Epithelial cell of esophagus (primary cell): Measurements from ENCODE around the gene KCNH6.

Source experiments
- DNase-seq: peaks from one replicate; pipeline ENCODE4 v3.0.0; 2010; ENCODE audit warnings: low read depth
- H3K4me3 ChIP-seq: 2 replicates; pipeline ENCODE4 v1.5.1; 2011; ENCODE audit warnings: mild to moderate bottlenecking, low read length, control low read depth
- TF ChIP-seq, protein P1 (sequence below): IDR thresholded peaks from 2 replicates; pipeline ENCODE4 v1.5.1; 2011; ENCODE audit warnings: low read depth, mild to moderate bottlenecking, low read length, control low read depth, inconsistent platforms; ENCODE audit not compliant: insufficient read depth; ENCODE audit errors: missing control alignments

Gene KCNH6

DNA sequence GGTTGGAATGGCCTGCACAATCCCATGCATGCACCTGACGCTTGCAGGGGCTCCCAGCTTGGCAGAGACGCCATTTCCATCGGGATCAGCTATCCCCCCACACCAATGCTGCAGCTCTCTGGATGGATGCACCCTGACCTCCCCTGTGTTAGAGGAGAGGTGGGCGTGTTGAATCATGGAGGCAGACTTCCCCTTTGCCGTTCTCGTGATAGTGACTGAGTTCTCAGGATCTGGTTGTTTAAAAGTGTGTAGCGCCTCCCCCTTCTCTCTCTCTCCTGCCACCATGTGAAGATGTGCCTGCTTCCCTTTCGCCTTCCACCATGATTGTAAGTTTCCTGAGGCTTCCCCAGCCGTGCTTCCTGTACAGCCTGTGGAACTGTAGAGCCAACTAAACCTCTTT is 17.8 kb upstream of the KCNH6 start:
- TF ChIP-seq, protein P1, sequence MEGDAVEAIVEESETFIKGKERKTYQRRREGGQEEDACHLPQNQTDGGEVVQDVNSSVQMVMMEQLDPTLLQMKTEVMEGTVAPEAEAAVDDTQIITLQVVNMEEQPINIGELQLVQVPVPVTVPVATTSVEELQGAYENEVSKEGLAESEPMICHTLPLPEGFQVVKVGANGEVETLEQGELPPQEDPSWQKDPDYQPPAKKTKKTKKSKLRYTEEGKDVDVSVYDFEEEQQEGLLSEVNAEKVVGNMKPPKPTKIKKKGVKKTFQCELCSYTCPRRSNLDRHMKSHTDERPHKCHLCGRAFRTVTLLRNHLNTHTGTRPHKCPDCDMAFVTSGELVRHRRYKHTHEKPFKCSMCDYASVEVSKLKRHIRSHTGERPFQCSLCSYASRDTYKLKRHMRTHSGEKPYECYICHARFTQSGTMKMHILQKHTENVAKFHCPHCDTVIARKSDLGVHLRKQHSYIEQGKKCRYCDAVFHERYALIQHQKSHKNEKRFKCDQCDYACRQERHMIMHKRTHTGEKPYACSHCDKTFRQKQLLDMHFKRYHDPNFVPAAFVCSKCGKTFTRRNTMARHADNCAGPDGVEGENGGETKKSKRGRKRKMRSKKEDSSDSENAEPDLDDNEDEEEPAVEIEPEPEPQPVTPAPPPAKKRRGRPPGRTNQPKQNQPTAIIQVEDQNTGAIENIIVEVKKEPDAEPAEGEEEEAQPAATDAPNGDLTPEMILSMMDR = no peak
- DNase-seq = no peak
- H3K4me3 ChIP-seq = no peak overlapping the region

DNA sequence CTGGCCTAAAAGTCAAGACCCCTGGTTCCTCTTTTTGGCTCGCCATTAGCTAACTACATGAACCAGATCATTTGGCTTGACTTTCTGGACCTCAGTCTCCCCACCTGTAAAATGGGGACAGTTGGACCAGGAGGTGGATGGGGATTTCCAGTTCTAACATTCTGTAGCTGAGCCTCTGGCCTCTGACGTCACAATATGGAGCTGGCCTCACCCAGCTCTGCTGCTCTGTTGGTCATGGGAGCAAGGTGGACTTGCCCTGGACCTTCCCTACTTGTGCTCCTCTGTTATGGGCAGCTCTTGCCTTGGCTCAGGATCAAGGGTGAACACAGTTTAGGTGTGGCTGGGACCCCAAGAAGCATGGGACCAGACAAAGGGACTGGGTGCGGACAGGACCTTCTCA is 16.5 kb upstream of the KCNH6 start:
- no peak for DNase-seq
- H3K4me3 ChIP-seq = no peak overlapping the region
- TF ChIP-seq, protein P1 = no peak

DNA sequence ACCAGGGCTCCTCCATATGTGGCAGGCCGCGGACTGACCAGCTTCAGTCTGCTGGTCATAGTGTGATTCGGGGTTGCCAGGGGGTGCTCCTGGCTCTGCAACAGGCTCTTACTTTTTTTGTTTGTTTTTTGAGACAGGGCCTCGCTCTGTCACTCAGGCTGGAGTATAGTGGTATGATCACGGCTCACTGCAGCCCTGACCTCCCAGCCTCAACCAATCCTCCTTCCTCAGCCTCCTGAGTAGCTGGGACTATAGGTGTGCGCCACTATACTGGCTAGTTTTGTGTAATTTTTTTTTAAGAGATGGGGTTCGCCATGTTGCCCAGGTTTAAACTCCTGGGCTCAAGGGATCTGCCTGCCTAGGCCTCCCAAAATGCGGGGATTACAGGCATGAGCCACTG is 11.8 kb upstream of the KCNH6 start:
- no peak overlapping the region for H3K4me3 ChIP-seq
- no peak for DNase-seq
- TF ChIP-seq, protein P1 = no peak

DNA sequence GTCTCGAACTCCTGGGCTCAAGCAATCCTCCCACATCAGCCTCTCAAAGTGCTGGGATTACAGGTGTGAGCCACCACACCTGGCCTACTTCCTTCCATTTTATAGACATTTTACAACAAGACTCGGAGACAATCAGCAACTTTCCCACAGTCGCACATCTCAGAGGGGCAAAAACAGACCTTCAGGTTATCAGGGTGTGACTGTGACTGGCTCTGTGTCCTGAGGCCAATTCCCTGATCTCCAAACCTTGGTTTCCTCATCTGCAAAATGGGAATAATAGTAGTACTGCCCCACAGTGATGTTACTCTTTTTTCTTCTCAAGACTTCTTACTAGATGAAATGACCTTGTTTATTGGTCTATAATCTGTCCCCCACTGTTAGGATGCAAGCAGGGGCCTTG is 10.8 kb upstream of the KCNH6 start:
- TF ChIP-seq, protein P1 = no peak
- H3K4me3 ChIP-seq = no peak overlapping the region
- no peak for DNase-seq

DNA sequence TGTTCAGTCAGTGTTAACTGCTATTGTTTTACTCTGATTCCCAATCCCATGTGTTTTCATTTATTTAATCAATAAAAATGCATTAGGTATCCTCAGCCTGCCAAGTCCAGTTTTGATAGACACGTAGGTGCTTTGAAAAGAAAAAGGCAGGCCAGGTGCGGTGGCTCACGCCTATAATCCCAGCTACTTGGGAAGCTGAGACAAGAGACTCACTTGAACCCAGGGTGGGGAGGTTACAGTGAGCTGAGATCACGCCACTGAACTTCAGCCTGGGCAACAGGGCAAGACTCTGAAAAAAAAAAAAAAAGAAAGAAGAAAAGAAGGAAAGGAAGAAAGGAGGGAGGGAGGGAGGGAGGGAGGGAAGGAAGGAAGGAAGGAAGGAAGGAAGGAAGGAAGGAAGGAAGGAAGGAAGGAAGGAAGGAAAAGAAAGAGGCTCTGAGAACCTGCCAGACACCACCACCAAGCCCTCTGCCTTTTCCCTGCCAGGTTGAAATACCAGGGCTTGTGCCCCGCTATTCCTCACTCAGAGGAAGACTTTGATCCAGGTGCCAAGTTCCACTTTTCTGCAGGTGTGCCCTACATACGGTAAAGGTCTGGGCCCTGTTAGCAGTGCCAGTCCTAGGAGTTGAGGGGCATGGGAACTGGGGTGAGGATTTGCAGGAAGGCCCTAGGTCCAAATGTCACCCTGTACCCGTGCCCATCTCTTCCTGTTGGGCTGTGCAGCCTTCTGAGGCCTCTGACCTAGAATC is 10.1 kb upstream of the KCNH6 start:
- TF ChIP-seq, protein P1 = no peak
- no peak for DNase-seq
- no peak overlapping the region for H3K4me3 ChIP-seq

DNA sequence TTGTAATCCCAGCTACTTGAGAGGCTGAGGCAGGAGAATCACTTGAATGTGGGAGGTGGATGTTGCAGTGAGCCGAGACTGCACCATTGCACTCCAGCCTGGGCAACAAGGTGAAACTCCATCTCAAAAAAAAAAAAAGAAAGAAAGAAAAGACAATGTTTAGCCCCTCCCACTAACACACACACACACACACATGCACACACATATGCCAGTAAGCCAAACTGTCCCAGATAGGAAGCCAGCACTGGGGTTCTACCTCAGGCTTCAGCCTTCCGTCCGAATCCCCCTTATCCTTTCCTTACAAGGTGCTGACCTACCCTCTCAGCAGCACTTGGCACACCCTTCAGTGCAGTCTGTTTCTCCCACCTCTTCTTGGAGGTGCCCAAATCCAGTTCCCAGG is 8.7 kb upstream of the KCNH6 start:
- H3K4me3 ChIP-seq = no peak overlapping the region
- DNase-seq = no peak
- TF ChIP-seq, protein P1 = no peak

DNA sequence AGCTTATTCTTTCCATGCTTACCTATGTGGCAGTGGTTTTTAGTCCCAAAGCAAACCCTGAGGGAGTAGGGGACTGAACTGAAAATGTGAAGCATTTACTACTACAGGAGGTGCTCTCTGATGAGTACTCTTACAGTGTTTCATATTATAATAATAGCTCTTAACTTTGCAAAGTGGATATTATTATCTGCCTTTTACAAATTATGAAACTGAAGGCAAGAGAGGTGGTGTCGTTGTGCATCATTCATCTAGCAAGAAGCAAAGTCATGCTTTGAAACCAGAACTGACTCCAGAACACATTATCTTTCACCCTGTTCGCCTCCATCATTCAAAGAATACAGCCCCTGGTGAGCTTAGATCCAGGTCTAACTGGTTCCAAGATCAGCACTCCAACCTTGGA is 8.2 kb upstream of the KCNH6 start:
- TF ChIP-seq, protein P1 = no peak
- no peak for DNase-seq
- no peak overlapping the region for H3K4me3 ChIP-seq
